H1 (cell line): ENCODE measurements around the gene PPP1R12B. TPM values are rescaled to one million over a fixed set of nuclear protein-coding genes. Genes with fewer than 3 reads are reported as not detected.

Experiments
- CTCF ChIA-PET: fragments of 300-600 bp; sonication (Branson Sonifier 250); formaldehyde crosslinking; loops from one replicate; lab custom pipeline; 2021; ENCODE audit not compliant: partially characterized antibody; lab: Charles Lee
- POLR2A ChIA-PET: fragments of 300-600 bp; sonication (Branson Sonifier 250); formaldehyde crosslinking; loops from one replicate; lab custom pipeline; 2021; ENCODE audit warnings: inconsistent platforms; ENCODE audit not compliant: partially characterized antibody; lab: Charles Lee
- DNase-seq, 2 experiments: peaks; one replicate each; pipeline versions ENCODE4 v3.0.0 to v3.0.0-alpha.2; 2010 to 2022; ENCODE audit warnings: low spot score in 2 of 2, low read depth in 1 of 2, mixed read lengths in 1 of 2
- FAIRE-seq: peaks from 2 replicates; lab custom pipeline; 2011; peaks lifted over from hg19 to GRCh38; lab: Jason Lieb, UNC
- H2AFZ ChIP-seq: 2 replicates; pipeline ENCODE4 v1.8.1; 2012; ENCODE audit warnings: low read length, inconsistent platforms
- H2AK5ac ChIP-seq: 2 replicates; pipeline ENCODE4 v1.6.1; 2013; ENCODE audit warnings: low read depth, low read length
- H2BK120ac ChIP-seq: replicated peaks from 2 replicates; pipeline ENCODE3; 2013; ENCODE audit warnings: low read depth, low read length, inconsistent platforms
- H2BK12ac ChIP-seq: 2 replicates; pipeline ENCODE4 v1.6.1; 2013; ENCODE audit warnings: low read depth, low read length
- H2BK15ac ChIP-seq: 2 replicates; pipeline ENCODE4 v1.6.1; 2013; ENCODE audit warnings: low read length
- H2BK20ac ChIP-seq: 2 replicates; pipeline ENCODE4 v1.6.1; 2013; ENCODE audit warnings: low read length
- H2BK5ac ChIP-seq: 2 replicates; pipeline ENCODE4 v1.6.1; 2013; ENCODE audit warnings: low read depth, low read length
- H3K14ac ChIP-seq: 2 replicates; pipeline ENCODE4 v1.6.1; 2013; ENCODE audit warnings: inconsistent platforms; ENCODE audit not compliant: insufficient read length
- H3K18ac ChIP-seq: 2 replicates; pipeline ENCODE4 v1.6.1; 2013; ENCODE audit warnings: low read length; ENCODE audit errors: extremely low read depth
- H3K23ac ChIP-seq: 2 replicates; pipeline ENCODE4 v1.6.1; 2013; ENCODE audit warnings: inconsistent platforms; ENCODE audit not compliant: insufficient read length
- H3K23me2 ChIP-seq: 2 replicates; pipeline ENCODE4 v1.6.1; 2013; ENCODE audit warnings: low read depth, low read length
- H3K27ac ChIP-seq: 2 replicates; pipeline ENCODE4 v1.6.1; 2011; ENCODE audit warnings: low read depth, low read length, inconsistent platforms
- H3K27me3 ChIP-seq, 4 experiments: replicated peaks in 1 of 4; 1 replicate in 1 of 4; 2 replicates in 3 of 4; pipeline versions ENCODE4 v1.6.1 to v1.8.1; 2011 to 2013; ENCODE audit warnings: low read length in 3 of 4, mild to moderate bottlenecking in 3 of 4, inconsistent platforms in 2 of 4, mixed read lengths in 2 of 4, moderate library complexity in 1 of 4; ENCODE audit not compliant: control insufficient read depth in 3 of 4, insufficient read depth in 3 of 4; ENCODE audit errors: extremely low read depth in 1 of 4
- H3K36me3 ChIP-seq, 4 experiments: 2 replicates each; pipeline versions ENCODE4 v1.6.1 to v1.8.1; 2011 to 2013; ENCODE audit warnings: mild to moderate bottlenecking in 4 of 4, low read length in 3 of 4, moderate library complexity in 2 of 4, control low read depth in 1 of 4, inconsistent platforms in 1 of 4; ENCODE audit not compliant: insufficient read depth in 4 of 4, control insufficient read depth in 2 of 4
- H3K4ac ChIP-seq: replicated peaks from 2 replicates; pipeline ENCODE3; 2013; ENCODE audit warnings: low read length, low read depth, mixed read lengths, inconsistent platforms; ENCODE audit not compliant: insufficient read length
- H3K4me1 ChIP-seq, 4 experiments: replicated peaks in 1 of 4; 1 replicate in 1 of 4; 2 replicates in 3 of 4; pipeline versions ENCODE4 v1.6.1 to v1.8.1; 2011 to 2013; ENCODE audit warnings: low read length in 3 of 4, inconsistent platforms in 2 of 4, mixed read lengths in 1 of 4; ENCODE audit not compliant: insufficient read depth in 4 of 4, control insufficient read depth in 3 of 4
- H3K4me2 ChIP-seq, 2 experiments: 2 replicates each; pipeline versions ENCODE4 v1.6.1 to v1.8.1; 2011 to 2013; ENCODE audit warnings: low read depth in 2 of 2, low read length in 2 of 2, control low read depth in 1 of 2, inconsistent platforms in 1 of 2, mild to moderate bottlenecking in 1 of 2; ENCODE audit not compliant: insufficient read depth in 1 of 2
- H3K4me3 ChIP-seq, 4 experiments: fragments of 200-600, 300-600 bp in 1 of 4; sonication (generic), shearing (Covaris generic), sonication (Bioruptor Twin) in 1 of 4; 2 replicates each; pipeline versions ENCODE4 v1.5.1 to v1.8.1; 2011 to 2016; ENCODE audit warnings: low read length in 4 of 4, low read depth in 3 of 4, control low read depth in 2 of 4, inconsistent platforms in 2 of 4, mild to moderate bottlenecking in 2 of 4, mixed read lengths in 1 of 4, moderate library complexity in 1 of 4; ENCODE audit not compliant: insufficient read depth in 2 of 4; ENCODE audit errors: extremely low read depth in 1 of 4
- H3K56ac ChIP-seq: replicated peaks from 2 replicates; pipeline ENCODE3; 2013; ENCODE audit warnings: low read depth, mild to moderate bottlenecking, mixed read lengths, low read length, inconsistent platforms; ENCODE audit not compliant: insufficient read length
- H3K79me1 ChIP-seq: 2 replicates; pipeline ENCODE4 v1.6.1; 2013; ENCODE audit warnings: low read depth, low read length, control low read depth
- H3K79me2 ChIP-seq, 2 experiments: 2 replicates each; pipeline versions ENCODE4 v1.6.1 to v1.8.1; 2012 to 2013; ENCODE audit warnings: low read length in 2 of 2, mild to moderate bottlenecking in 2 of 2, inconsistent platforms in 1 of 2; ENCODE audit not compliant: insufficient read depth in 2 of 2, control insufficient read depth in 1 of 2
- H3K9ac ChIP-seq, 4 experiments: replicated peaks in 1 of 4; 1 replicate in 1 of 4; 2 replicates in 3 of 4; pipeline versions ENCODE4 v1.6.1 to v1.8.1; 2011 to 2013; ENCODE audit warnings: low read depth in 3 of 4, low read length in 3 of 4, control low read depth in 2 of 4, mild to moderate bottlenecking in 2 of 4, moderate library complexity in 2 of 4, inconsistent platforms in 1 of 4; ENCODE audit errors: extremely low read depth in 1 of 4
- H3K9me3 ChIP-seq, 2 experiments: 2 replicates each; pipeline versions ENCODE4 v1.6.1 to v1.8.1; 2012 to 2013; ENCODE audit warnings: mild to moderate bottlenecking in 2 of 2, moderate library complexity in 2 of 2, control low read depth in 1 of 2, inconsistent platforms in 1 of 2, low read depth in 1 of 2, low read length in 1 of 2, mixed read lengths in 1 of 2; ENCODE audit not compliant: insufficient read depth in 2 of 2
- H4K20me1 ChIP-seq, 2 experiments: replicated peaks in 1 of 2; 2 replicates each; pipeline versions ENCODE3 to v1.8.1; 2011 to 2013; ENCODE audit warnings: inconsistent platforms in 2 of 2, low read length in 2 of 2, mild to moderate bottlenecking in 1 of 2; ENCODE audit not compliant: insufficient read depth in 2 of 2, control insufficient read depth in 1 of 2
- H4K5ac ChIP-seq: 2 replicates; pipeline ENCODE4 v1.6.1; 2013; ENCODE audit warnings: low read length, low read depth, mixed read lengths, inconsistent platforms; ENCODE audit not compliant: insufficient read length
- H4K8ac ChIP-seq: 2 replicates; pipeline ENCODE4 v1.8.0; 2013; ENCODE audit warnings: mild to moderate bottlenecking, moderate library complexity, low read length, inconsistent platforms; ENCODE audit not compliant: insufficient read depth; ENCODE audit errors: extremely low read depth
- H4K91ac ChIP-seq: replicated peaks from 2 replicates; pipeline ENCODE3; 2013; ENCODE audit warnings: low read length, mixed read lengths, inconsistent platforms; ENCODE audit not compliant: insufficient read length
- CHD7 ChIP-seq: fragments of 300-600 bp; sonication (generic); IDR thresholded peaks from 2 replicates; pipeline ENCODE4 v1.7.1; 2012; ENCODE audit warnings: low read length, moderate library complexity, mild to moderate bottlenecking, inconsistent platforms; ENCODE audit not compliant: insufficient replicate concordance
- polyA plus RNA-seq, 7 experiments: library from polyadenylated mRNA; depleted of rRNA in 3 of 7; stranded (reverse) in 5 of 7; unstranded in 2 of 7; fragments of >200 nt in 5 of 7; fragments of 200-250 nt in 2 of 7; gene quantifications; 1 replicate in 5 of 7; 2 replicates in 1 of 7; 4 replicates in 1 of 7; pipeline versions ENCODE4 v1.2.1 to v1.2.3, GENCODE V29; 2011 to 2013; ENCODE audit warnings: missing spikeins in 2 of 7, mixed read lengths in 2 of 7
- total RNA-seq: library from RNA; stranded (reverse); fragmentation: NEBNext Ultra II Directional; extraction: Animal tissue kit (Norgen Biotek cat#: 25700); gene quantifications from 2 replicates; pipeline ENCODE4 v1.2.1, GENCODE V29; 2021

The PPP1R12B gene
- total and polyA plus RNA-seq, 2 of the 8 experiments (the other 6 are each of a cell fraction or from before 2014, with no cell fraction given) = 7.9 to 18.7 TPM

GRCh38 chr1:202374099-202374498 is 25.6 kb downstream of the PPP1R12B start:
- no peak overlapping the region for H3K56ac ChIP-seq
- H3K4me2 ChIP-seq = no peak overlapping the region
- H2AFZ ChIP-seq = no peak overlapping the region
- no peak overlapping the region for H3K27ac ChIP-seq
- TF ChIP-seq CHD7 = no peak
- H3K79me2 ChIP-seq = peaks cover 0 to 8% of the 10 kb centered on the region in 2 experiments; a peak in 1 of 4 replicates
- H3K4me1 ChIP-seq = peaks cover 0 to 2% (median 0%) of the 10 kb centered on the region in 4 experiments; a peak in 3 of 7 replicates
- no peak overlapping the region for H3K9ac ChIP-seq
- H4K20me1 ChIP-seq = no peaks in the 10 kb centered on the region
- no peak overlapping the region for H2BK12ac ChIP-seq
- no peaks in the 10 kb centered on the region for H3K79me1 ChIP-seq
- no peaks in the 10 kb centered on the region for H3K27me3 ChIP-seq
- DNase-seq = no peak
- H2BK120ac ChIP-seq = no peak overlapping the region
- no peak overlapping the region for H2BK5ac ChIP-seq
- no peak overlapping the region for H2BK15ac ChIP-seq
- H3K14ac ChIP-seq = no peak overlapping the region
- H3K23me2 ChIP-seq = no peaks in the 10 kb centered on the region
- H3K23ac ChIP-seq = no peak overlapping the region
- no peaks in the 10 kb centered on the region for H3K36me3 ChIP-seq
- no peak overlapping the region for H3K4ac ChIP-seq
- no peak for FAIRE-seq
- CTCF ChIA-PET = no interaction called here
- H2AK5ac ChIP-seq = no peak overlapping the region
- POLR2A ChIA-PET = interaction anchor here (1.4 kb wide), 1 partner anchor 26 kb away, joined by 3 read pairs; no protein-coding TSS in a partner anchor
- no peak overlapping the region for H4K91ac ChIP-seq
- no peak overlapping the region for H3K4me3 ChIP-seq
- H3K9me3 ChIP-seq = no peaks in the 10 kb centered on the region; a peak in 1 of 4 replicates
- no peak overlapping the region for H3K18ac ChIP-seq
- H4K8ac ChIP-seq = no peak overlapping the region
- no peak overlapping the region for H2BK20ac ChIP-seq
- no peak overlapping the region for H4K5ac ChIP-seq
